Endometrial microvascular endothelial cells (primary cell): ENCODE data around the gene MYO1B. TPM values are rescaled to one million over a fixed set of nuclear protein-coding genes. Genes with fewer than 3 reads are reported as not detected.

Experiments
- in situ Hi-C: cut with HindIII; loops from 2 replicates; pipeline ENCODE4 v1.10.0; 2017; ENCODE audit warnings: low sequenced_read_pairs, low pct_unique_long_range_greater_than_20kb; ENCODE audit errors: inconsistent ontology term
- total RNA-seq: library from RNA; depleted of rRNA; stranded (reverse); fragments of >200 nt; gene quantifications from one replicate; pipeline ENCODE4 v1.2.3, GENCODE V29; 2015; ENCODE audit errors: inconsistent ontology term

MYO1B gene
- total RNA-seq, 1 donor from 2014 or later: 65.4 TPM

- in situ Hi-C loops: no loop called here
These were observed 67.0 kb downstream of the MYO1B start for GRCh38 chr2:191312163-191312562.

DNA sequence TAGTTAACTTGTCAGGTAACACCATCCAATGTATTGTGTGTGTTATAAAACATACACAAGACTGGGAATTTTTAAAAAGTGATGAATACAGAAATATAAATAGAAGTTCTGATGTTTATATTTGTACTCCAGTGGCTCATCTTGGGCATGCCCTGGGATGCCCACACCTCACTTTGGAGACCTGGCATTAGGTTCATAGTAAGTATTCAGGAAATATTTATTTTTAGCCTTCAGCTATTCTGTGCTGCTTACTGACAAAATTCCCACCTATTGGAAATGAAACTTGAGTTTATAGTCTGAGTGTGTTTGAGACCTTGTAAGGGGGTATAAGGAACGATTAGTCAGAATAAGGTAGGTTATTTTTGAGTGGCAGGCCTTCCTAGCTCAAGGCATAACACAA lies 67.5 kb downstream of the MYO1B start:
- in situ Hi-C loops: no loop called here

GRCh38 chr2:191314697-191315364 lies 69.6 kb downstream of the MYO1B start:
- in situ Hi-C loops: no loop called here

GRCh38 chr2:191315365-191315752 lies 70.2 kb downstream of the MYO1B start:
- in situ Hi-C loops: no loop called here

DNA sequence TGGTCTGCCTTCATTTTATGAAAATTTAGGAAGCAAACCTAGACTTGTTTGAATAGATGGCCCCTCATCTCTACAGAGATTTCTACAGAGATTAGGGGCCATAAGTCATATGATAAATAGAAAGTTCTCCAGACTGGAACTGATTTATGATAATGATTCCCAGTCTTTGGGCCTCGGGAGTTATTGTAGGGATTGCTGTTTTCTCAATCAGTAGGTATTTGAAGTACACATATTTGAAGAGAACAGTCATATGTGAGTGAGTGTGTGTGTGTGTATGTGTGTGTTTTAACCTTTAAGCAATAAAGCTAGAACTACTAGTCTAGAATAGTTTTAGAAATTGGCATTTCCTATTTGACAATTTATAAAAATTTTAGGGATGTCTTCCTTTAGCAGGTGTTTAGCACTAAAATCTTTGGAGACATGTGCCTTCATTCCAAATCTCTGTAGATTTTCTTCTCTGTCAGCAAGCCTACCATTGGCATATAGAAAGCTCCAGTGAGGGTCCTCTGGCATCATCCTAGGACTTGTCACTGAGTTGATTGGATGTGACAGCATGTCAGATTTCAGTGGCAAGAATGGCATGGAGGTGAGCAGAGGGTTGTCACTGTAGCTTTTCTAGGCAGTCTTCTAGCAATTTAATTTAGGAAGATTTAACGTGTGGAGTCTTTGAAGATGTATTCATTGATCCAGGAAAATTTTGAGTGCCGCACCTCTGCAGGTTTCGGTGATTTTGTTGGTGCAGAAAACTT lies 71.2 kb downstream of the MYO1B start:
- in situ Hi-C loops: no loop called here

DNA sequence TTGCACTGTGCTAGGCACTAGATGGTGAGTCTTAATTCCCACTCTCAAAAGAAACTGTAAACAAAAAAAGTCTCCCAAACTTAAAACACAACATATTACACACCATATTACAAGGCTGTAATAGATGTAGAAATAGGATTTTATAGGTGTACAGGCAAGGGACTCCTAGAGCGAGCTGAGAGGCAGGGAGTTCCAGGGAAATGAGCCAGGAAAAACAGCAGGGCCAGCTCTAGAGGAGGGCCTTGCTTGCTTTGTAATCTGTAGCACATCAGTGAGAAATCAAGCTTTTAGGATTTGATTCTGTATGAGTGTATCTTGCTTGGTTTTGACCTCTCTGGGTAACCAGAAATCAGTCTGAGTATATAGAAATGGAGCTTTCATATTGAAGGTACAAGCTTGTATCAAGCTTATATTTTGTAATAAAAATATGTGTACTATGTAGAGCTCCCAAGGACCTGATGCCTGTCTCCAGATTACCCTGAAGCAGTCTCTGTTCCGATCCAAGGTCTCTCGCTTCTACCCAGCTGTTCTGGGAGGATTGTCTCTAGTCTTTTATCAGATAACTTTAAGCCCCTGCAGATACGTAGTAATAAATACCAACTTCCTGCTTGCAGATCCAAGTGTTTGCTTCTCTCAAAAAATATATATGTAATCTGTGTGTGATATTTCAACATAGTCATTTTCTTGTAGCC lies 73.0 kb downstream of the MYO1B start:
- in situ Hi-C loops: no loop called here

GRCh38 chr2:191318729-191319078 lies 73.5 kb downstream of the MYO1B start:
- in situ Hi-C loops: no loop called here

- in situ Hi-C loops: no loop called here
These were observed 74.0 kb downstream of the MYO1B start for GRCh38 chr2:191319186-191319585.

DNA sequence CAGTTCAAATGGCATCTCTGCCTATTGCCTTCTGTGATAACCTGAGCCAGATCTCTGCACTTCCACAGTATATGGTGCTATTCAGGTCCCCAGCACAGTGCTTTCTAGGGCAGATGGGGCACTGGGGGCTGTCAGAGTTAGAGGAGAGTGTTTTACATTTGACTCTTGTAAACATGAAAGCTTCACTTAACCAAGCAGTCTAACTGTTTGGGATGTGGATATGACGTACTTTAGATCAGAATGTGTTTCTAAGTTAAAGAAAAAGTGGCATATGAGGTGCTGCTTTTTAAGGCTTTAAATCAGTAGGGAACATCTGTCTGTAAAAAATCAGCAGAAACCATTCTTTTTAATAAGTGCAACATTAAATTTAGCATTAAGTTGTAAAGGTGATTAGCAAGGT lies 75.7 kb downstream of the MYO1B start:
- in situ Hi-C loops: no loop called here

- in situ Hi-C loops: no loop called here
These were observed 76.9 kb downstream of the MYO1B start for GRCh38 chr2:191321861-191322662.

- in situ Hi-C loops: no loop called here
These were observed 77.8 kb downstream of the MYO1B start for GRCh38 chr2:191322828-191323506.

DNA sequence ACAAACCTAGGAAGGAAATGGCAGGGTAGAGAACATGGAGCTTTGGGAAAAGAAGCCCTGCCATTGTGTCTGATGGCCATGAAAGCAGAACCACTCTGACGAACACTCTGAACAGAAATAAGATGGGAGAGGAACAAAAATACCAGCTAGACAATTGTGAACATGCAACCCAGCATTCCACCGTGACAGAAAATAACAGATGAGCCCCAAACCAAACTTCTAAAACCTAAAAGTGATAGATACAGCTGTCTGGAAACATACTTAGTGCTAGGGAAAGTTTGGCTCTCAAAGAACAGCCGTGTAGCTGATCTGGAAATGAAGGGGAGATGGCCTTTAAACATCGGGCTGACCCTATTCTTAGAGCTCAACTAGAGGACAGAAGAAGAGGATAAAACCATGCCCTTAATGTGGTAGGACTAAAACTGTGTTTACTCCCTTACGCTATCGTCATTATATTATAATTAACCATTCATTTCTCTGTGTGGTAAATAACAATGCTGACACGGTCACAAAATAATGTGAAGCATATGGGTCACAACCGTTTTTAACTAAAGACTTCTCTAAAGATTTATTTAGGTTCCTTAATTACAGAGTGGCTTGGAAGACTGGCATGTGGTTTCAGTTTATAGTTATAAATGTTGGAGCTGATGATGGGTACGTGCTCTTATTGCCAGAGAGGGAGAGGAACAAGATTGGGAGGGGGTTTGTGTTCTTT lies 80.6 kb downstream of the MYO1B start:
- in situ Hi-C loops: no loop called here

- in situ Hi-C loops: no loop called here
These were observed 82.3 kb downstream of the MYO1B start for GRCh38 chr2:191327484-191327883.

DNA sequence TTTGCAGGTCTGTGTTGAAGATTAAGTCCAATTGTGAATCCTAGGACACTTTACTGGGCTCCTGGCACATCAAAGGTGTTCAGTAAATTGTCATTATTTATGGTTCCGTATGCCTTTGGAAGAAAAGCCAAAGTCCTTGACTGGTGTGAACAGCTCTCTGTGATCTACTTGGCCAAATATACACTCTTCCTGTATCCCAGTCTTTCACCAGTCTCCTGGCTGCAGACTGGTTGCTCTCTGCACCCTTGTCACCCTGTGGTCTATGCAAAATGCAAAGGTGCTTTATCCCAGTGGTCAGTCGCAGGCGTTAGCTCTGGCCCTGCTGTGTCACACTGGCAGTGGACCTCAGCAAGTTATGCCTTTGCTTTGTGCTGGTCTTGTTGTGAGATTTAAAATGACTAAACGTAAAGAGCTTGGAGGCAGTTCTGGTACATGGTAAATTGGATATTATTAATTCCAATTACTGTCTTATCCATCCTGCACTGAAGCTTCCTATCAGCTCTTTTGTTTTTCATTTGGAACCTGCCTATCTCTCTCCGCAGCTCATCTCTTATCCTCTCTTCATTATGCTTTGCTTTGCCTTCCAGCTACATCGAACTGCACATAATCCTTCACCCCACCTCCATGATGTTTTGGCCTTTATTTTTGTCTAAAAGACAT lies 83.1 kb downstream of the MYO1B start:
- in situ Hi-C loops: no loop called here

DNA sequence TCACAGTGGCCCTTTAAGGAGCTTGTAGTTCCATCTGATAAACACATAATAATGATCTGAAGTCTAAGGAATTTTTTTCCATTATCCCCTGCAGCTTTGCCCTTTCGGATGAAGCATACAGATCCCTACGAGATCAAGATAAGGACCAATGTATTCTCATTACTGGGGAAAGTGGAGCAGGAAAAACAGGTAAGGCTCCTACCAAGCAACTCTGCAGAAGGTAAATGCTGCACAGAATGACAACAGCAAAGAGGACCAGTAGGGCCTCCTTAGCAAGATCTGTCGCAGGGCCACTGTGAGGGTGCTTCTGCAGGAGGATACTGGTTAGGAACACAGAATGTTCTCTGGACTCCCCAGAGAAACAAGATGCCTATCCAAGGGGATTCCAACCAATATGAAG lies 84.6 kb downstream of the MYO1B start:
- in situ Hi-C loops: no loop called here

- in situ Hi-C loops: no loop called here
These were observed 88.7 kb downstream of the MYO1B start for GRCh38 chr2:191333911-191334357.

- in situ Hi-C loops: no loop called here
These were observed 90.8 kb downstream of the MYO1B start for GRCh38 chr2:191335875-191336464.
